NCI-H82 treated with DMSO at 0.1 percent for 48 hours (cell line): ENCODE data around the gene TASL.
"Not testable (repeated sequence)": the region's sequence is repeated elsewhere in the genome, so short reads cannot be mapped to it uniquely, and the experiment has no call there.

Source experiments
- DNase-seq: peaks from one replicate; lab custom pipeline; 2025; ENCODE audit not compliant: unreplicated experiment; lab: John Stamatoyannopoulos, UW

TASL gene

DNA sequence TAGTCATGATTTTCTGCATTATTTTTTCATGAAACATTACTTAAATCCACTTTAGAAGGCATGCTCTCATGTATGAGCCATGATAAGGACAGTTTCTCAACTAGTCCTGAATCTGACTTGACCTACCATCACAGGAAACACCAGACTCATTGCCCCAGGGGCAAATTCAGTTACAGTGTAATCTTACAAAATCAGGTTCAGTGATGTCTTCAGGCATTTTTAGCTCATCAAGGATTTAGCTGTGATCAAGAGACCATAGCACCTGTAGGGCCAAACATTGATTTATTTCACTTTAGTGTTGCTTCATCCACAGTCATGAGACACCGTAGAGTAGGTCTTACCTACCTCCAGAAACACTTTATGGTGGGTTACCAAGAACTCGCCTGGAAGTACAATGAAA, 3.1 kb upstream of the TASL start:
- DNase-seq = no peak

DNA sequence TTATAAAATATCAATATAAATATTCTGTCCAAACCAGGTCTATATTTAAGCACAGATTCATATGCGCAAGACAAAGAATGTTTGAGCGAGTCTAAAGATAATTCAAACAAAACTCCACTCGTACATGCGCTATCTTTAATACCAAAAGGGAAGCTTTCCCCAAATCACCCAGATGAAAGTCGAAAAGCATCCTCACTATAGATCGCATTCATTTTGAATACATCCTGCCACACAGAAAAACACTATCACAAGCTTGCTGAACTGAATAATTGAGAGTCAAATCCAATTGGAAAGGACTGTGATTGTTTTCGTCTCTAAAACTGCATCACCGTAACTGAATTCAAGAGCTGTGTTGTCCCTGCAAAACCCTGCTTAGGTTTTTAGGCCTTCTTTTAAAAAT, 685 bp downstream of the TASL start:
- no peak for DNase-seq

DNA sequence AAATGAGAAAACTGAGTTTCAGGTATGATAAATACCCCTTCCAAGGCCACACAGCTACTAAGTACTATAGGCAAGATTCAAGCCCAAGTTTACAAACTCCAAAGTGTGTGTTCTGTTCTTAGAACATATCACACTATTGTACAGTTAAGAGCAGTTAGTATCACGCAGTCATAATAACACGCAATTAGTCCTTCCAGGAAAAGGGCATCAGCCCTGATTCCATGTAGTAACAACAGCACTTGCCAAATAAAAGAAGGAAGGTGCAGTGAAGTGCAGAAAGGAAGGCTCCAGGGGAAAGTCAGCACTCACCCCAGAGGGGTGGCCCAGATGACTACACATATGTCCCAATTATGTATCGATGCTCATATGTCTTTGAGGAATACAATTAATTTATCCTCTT, 4.4 kb downstream of the TASL start:
- no peak for DNase-seq

DNA sequence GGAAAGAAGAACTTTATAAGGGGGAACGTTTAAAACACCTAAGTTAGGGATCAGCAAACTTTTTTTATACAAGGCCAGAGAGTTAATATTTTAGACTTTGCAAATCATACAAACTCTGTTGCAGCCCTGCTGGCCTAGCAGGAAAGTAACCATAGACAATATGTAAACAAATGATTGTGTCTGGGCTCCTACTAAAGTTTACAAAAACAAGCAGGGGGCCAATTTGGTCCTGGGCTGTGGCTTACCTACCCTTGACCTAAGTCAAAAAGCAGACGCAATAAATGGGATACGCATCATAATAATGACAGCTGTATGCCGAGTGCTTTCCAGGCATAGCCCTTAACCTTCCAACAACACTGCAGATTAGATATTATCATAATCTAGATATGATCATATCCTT, 4.9 kb downstream of the TASL start:
- no peak for DNase-seq

DNA sequence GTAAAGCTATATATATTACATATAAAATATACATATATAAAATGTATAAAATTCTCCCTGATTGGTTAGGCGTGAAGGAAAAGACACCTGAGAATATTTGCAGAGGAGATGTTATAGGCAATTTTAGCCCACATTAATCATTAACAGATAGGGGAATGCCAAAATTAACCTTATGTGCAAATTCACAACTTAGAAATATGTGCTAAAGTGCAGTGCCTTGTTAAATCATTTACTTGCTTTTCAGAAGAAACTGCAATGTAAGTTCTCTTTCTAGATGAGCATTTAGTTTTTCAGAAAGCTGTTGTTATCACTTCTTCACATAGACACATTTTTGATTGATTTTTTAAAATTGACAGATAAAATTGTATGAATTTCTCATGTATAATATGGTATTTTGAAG, 5.6 kb downstream of the TASL start:
- DNase-seq = no peak

DNA sequence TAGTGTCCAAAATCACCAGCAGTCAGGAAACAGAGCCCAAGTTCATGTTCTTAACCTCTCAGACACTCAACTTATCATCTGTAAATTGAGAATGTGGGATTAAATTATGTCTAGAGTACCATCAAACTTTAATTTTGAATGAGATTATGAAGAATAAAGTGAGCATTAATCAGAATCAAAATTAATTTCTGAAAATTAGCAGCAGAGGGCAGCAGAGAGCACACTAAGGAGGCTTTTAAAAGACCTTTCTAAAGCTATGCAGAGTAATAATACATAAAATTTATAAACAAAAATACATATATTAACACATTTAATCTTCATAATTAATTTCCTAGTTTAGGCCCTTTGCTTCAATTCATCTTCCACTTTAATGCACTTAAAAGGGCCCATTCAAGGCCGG, 7.1 kb downstream of the TASL start:
- DNase-seq = no peak

DNA sequence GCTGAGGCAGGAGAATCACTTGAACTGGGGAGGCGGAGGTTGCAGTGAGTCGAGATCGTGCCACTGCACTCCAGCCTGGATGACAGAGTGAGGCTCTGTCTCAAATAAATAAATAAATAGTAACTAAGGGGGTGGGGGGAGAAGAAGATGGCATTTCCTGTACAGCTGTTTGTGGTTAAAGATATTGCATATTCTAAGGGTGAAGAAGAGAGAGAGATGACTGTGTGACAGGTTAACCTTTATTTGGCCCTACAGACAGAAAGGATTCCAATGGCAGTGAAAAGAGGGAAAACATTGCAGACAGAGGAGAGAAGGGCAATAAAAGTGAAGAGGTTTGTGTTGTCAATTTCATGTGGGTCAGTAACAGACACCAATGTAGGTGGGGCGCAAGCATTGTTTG, 9.4 kb downstream of the TASL start:
- DNase-seq = no peak

DNA sequence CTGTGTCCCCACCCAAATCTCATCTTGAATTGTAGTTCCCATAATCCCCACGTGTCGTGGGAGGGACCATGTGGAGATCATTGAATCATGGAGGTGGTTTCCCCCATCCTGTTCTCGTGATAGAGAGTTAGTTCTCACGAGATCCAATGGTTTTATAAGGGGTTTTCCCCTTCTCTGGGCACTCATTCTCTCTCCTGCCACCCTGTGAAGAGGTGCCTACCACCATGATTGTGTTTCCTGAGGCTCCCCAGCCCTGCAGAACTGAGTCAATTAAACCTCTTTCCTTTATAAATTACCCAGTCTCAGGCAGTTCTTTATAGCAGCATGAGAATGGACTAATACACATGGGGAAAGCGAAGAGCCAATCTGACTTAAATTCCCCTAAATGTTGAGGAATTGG, 14.5 kb downstream of the TASL start:
- DNase-seq = not testable (repeated sequence)

DNA sequence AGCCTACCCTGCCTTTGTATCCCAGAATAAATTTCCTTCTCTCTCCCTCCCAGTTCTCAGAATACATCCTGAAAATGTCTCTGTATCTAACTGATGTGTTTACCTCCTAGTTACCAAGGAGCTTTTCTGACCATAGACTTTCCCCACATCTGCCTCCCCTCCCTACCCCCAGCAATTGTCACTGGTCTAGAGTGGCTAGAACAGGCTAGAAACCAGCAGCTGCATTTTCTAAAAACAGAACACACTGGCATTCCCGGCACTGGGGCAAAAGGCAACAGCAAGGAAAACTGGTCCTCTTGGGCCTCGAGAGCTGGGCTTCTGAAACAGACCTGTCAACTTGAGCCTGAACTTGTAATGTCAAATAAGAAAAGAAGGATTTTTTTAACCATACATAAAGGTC, 16.4 kb downstream of the TASL start:
- DNase-seq = no peak

DNA sequence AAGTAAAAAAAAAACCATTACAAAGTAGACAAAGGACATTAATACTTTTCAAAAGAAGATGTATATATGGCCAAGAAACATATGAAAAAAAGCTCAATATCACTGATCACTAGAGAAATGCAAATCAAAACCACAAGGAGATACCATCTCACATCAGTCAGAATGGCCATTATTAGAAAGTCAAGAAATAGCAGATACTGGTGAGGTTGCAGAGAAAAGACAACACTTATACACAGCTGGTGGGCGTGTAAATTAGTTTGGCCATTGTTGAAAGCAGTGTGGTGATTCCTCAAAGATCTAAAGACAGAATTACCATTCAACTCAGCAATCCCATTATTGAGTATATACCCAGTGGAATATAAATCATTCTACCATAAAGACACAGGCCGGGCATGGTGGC, 39.3 kb downstream of the TASL start:
- DNase-seq = no peak

DNA sequence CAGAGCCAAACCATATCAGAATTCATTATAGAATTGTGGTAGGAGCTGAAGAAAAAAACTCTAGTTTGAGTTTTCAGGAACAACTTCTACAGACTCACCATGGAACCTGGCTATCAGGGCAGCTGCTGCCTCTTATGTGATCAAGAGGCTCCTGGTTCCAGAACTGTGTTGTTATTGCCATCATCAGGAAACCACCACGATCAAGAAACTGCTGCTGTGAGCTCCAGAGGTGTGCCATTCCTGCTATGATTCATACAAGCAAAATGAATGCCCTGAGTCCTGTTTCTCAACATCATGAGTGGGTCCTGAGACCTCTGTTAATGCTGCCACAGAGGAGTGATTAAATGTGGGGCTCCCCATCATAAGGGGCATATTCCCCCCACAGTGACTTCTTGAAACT, 43.7 kb downstream of the TASL start:
- DNase-seq = no peak

DNA sequence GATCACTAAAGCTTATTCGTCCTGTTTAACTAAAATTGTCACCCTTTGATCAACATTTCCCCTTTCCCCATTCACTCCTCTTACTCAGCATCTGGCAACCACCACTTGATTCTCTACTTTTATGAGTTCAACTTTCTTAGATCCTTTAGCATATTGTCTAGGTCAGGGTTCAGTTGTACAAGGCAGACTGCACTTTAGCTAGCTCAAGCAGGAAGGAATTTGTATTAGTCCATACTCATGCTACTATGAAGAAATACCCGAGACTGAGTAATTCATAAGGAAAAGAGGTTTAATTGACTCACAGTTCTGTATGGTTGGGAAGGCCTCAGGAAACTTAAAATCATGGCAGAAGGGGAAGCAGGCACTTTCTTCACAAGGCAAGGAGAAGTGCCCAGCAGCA, 44.3 kb downstream of the TASL start:
- DNase-seq = no peak

DNA sequence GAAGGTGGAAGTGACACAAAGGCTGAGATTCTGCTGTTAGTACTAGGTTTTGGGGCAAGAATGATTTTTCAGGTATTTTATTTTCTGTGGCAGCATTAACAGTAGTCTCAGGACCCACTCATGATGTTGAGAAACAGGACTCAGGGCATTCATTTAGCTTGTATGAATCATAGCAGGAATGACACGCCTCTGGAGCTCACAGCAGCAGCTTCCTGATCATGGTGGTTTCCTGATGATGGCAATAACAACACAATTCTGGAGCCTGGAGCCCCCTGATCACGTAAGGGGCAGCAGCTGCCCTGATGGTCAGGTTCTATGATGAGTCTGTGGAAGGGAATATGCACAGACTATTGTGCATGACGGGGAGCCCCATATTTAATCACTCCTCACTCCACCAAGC, 47.0 kb downstream of the TASL start:
- no peak for DNase-seq

DNA sequence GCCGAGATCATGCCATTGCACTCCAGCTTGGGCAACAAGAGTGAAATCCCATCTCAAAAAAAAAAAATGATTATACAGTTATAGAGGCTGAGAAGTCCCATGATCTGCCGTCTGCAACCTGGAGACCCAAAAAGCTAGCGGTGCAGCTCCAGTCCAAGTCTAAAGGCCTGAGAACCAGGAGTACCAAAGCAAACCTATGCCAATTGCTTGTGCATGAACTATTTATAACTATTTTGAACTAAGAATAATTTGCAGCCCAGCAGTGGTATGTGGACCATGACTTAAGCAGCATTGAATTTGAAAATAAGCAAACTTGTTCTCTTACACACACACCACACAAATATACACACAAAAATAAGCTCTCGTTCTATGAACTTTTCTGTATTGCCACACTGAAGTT, 51.8 kb downstream of the TASL start:
- no peak for DNase-seq

DNA sequence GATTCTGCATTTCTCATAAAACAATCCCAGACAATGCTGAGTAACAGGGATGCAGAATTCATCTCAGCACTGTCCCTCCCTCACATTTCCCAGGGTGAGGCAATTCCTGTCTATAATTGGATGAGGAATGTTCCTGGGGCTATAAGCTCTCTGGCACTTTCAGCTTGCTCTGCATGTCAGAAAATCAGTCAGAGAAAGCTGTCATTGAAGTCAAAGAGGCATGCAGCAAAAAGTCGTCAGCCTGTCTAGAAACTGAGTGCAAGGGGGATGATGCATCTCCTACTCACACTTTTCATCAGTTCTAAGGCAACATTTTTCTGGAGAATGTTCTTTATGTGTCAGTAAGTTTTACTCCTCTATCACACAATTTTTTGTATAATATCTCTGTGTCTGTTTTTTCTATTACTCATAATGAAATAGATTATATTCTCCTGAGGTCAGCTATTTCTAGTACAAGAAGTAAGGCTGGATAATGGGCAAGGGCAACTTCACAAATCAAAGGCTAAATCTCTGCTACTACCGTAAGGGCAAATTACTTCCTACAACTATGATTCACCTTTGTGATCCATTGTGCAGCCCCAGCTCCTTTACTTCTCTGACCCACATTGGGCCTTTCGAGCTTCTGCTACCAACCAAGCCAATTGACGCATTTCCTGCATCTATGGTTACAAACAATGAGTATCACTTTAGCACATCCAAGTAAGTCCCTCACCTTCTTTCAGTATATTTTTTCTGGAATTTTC, 56.0 kb downstream of the TASL start:
- DNase-seq = no peak

DNA sequence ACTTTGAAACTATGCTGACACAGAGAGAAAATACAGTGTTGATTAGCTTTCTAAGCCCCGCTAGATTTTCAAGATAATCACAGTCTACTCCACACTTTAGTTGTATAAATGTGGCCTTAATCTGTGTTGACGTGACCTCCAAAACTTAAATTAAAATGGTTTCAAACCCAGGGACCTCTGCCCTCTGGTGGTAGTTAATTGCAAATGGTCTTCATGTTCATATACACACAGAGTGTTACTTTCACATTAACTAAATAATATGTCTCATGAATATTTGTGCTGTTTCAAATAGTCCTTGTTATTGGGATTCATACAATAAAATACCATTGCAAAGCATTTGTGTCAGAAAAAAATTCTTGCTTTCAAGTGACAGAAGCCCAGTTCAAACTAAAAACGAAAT, 64.3 kb downstream of the TASL start:
- no peak for DNase-seq
